NT2/D1 (cell line): ENCODE data around the gene SCN7A.

Source experiments
- SUZ12 ChIP-seq: IDR thresholded peaks from 2 replicates; pipeline ENCODE4 v1.6.1; 2011; ENCODE audit not compliant: insufficient read length, insufficient read depth; ENCODE audit errors: extremely low read depth
- YY1 ChIP-seq: IDR thresholded peaks from 2 replicates; pipeline ENCODE4 v1.6.1; 2011; ENCODE audit not compliant: insufficient read length, insufficient read depth

- no peak for TF ChIP-seq SUZ12
- no peak for TF ChIP-seq YY1
Measured at GRCh38 chr2:166417669-166418068, 76.4 kb downstream of the SCN7A start.
